ENCODE measurements around the gene DDX31. TPM values are rescaled to one million over a fixed set of nuclear protein-coding genes. Genes with fewer than 3 reads are reported as not detected.

Gene DDX31
- total RNA-seq, 2 experiments from 2014 or later: 28.3 to 28.8 TPM

DNA sequence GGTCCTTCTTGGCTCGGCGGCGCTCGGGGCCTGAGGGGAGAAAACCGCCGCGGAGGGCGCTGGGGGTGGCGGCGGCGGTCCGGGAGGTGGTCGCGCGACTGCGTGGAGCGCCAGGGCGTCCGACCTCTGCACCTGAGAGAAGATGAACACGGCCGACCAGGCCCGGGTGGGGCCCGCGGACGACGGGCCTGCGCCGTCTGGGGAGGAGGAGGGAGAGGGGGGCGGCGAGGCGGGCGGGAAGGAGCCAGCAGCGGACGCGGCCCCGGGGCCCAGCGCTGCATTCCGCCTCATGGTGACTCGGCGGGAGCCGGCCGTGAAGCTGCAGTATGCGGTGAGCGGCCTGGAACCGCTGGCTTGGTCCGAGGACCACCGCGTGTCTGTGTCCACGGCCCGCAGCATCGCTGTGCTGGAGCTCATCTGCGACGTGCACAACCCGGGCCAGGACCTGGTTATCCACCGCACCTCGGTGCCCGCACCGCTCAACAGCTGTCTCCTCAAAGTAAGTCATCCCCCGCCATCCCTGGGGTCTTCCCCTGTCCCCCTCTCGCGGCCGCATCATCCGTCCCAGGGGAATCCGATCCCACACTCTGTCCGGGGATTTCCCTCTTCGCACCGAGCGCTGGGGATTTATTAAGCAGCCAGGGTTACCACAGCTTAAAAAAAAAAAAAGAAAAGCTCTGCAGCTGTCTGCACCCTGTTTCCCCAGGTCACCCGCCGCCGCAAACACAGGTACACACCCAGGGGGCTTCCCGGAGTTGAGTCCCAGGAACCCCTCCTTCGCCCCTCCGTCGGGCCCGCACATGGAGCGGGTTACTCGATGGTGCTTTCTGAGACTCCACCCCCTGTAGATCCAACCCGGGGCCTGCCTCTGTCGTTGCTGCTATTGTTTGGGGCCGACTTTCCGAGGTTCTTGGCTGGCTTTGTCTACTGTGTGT, 941 bp upstream of the DDX31 start, which contains the start of gene GTF3C4:
Gene GTF3C4, plus strand, starts transcription at position 8 of the 935 bp plus-strand sequence. Its CDS starts 135 bp downstream, at position 143.
- Histone ChIP-seq H3K79me2 (ENCODE audit: insufficient read depth, low read depth, low read length) (peaks cover 91% of the 10 kb centered on the region), H3K4me3 (ENCODE audit: low read depth, low read length, poor library complexity, severe bottlenecking) (peak within 1 kb of the TSS; percentile 96), H3K9me2 (ENCODE audit: insufficient read depth, low read length) (no peaks in the 10 kb centered on the region), H3K36me3 (ENCODE audit: insufficient read depth, low read length) (peaks cover 52% of the 10 kb centered on the region), H3K9me3 (ENCODE audit: low read length) (no peaks in the 10 kb centered on the region; the same call in 1 of the 2 replicates), H4K20me1 (ENCODE audit: insufficient read depth, low read length) (peaks cover 36% of the 10 kb centered on the region), H3K4me1 (ENCODE audit: insufficient read depth, low read length, poor library complexity, severe bottlenecking) (peaks cover 34% of the 10 kb centered on the region), H3K4me2 (ENCODE audit: low read length) (peak within 1 kb of the TSS; percentile 83), H3K27ac (ENCODE audit: low read depth, low read length, poor library complexity, severe bottlenecking) (peak within 1 kb of the TSS; percentile 72), H2AFZ (ENCODE audit: low read length) (peak within 1 kb of the TSS; percentile 71)
- POLR2A ChIA-PET: interaction anchor here (0.5 to 2.5 kb wide), 6 partner anchors 8 to 430 kb away, joined by 3 to 6 read pairs (median 3); partner anchors contain the start of gene GTF3C5
- DNase-seq (ENCODE audit: low spot score): peak; percentile 21
- TF ChIP-seq CTCF (conservative IDR thresholded peaks at IDR 0.05; ENCODE audit: low read length) (no peak), EZH2phosphoT487 (IDR thresholded peaks at IDR 0.05; ENCODE audit: borderline replicate concordance, low read depth, low read length) (no peak)
- BruUV-seq (replicated peaks): no TSS peak
- CTCF ChIA-PET (ENCODE audit: unreplicated experiment): interaction anchor here (0.8 kb wide), 1 partner anchor 274 kb away, joined by 3 read pairs; no protein-coding TSS in a partner anchor
- intact Hi-C loops (cut with micrococcal nuclease; ENCODE audit: unreplicated experiment): no loop called here

- no peaks in the 10 kb centered on the region; the same call in 1 of the 2 replicates for H3K9me3 ChIP-seq (ENCODE audit: low read length)
- peaks cover 49% of the 10 kb centered on the region for H3K36me3 ChIP-seq (ENCODE audit: insufficient read depth, low read length)
- POLR2A ChIA-PET: interaction anchor here (0.6 to 2.5 kb wide), 5 partner anchors 9 to 361 kb away, joined by 3 to 6 read pairs (median 4); partner anchors contain the start of gene GTF3C5
- intact Hi-C loops (cut with micrococcal nuclease; ENCODE audit: unreplicated experiment): no loop called here
- peaks cover 91% of the 10 kb centered on the region for H3K79me2 ChIP-seq (ENCODE audit: insufficient read depth, low read depth, low read length)
- peak overlapping the region; percentile 72 for H3K27ac ChIP-seq (ENCODE audit: low read depth, low read length, poor library complexity, severe bottlenecking)
- H3K4me1 ChIP-seq (ENCODE audit: insufficient read depth, low read length, poor library complexity, severe bottlenecking): peaks cover 34% of the 10 kb centered on the region
- H4K20me1 ChIP-seq (ENCODE audit: insufficient read depth, low read length): peaks cover 32% of the 10 kb centered on the region
- H3K9me2 ChIP-seq (ENCODE audit: insufficient read depth, low read length): no peaks in the 10 kb centered on the region
- TF ChIP-seq EZH2phosphoT487 (IDR thresholded peaks at IDR 0.05; ENCODE audit: borderline replicate concordance, low read depth, low read length) (no peak), CTCF (conservative IDR thresholded peaks at IDR 0.05; ENCODE audit: low read length) (no peak)
- peak overlapping the region; percentile 96 for H3K4me3 ChIP-seq (ENCODE audit: low read depth, low read length, poor library complexity, severe bottlenecking)
- no peak for DNase-seq (ENCODE audit: low spot score)
- H2AFZ ChIP-seq (ENCODE audit: low read length): peak overlapping the region; percentile 71
- CTCF ChIA-PET (ENCODE audit: unreplicated experiment): no interaction called here
- BruUV-seq (replicated peaks): TSS peak; percentile 72
- H3K4me2 ChIP-seq (ENCODE audit: low read length): peak overlapping the region; percentile 83
Observed at GRCh38 chr9:132669319-132669697, 475 bp downstream of the DDX31 start.
